HG03135 (cell line): ENCODE results near the gene CCDC146.
A peak's percentile ranks its signal among the peaks of the same experiment; 100 is the strongest.
"Not testable (repeated sequence)": the region's sequence is repeated elsewhere in the genome, so short reads cannot be mapped to it uniquely, and the experiment has no call there.

Source experiments
- ATAC-seq: cut with Tn5 transposase; IDR thresholded peaks from one replicate; pipeline ENCODE4 v1.9.1; 2021; ENCODE audit warnings: mild to moderate bottlenecking, moderate library complexity; ENCODE audit not compliant: unreplicated experiment

CCDC146 gene

GRCh38 chr7:77121860-77122681, at the start of gene CCDC146:
Gene CCDC146, plus strand, starts transcription at chr7:77122615. Its CDS starts 45,054 bp downstream, at chr7:77167669.
- peak; percentile 98 for ATAC-seq

GRCh38 chr7:77074786-77075396, 47.5 kb upstream of the CCDC146 start:
- ATAC-seq: not testable (repeated sequence)

DNA sequence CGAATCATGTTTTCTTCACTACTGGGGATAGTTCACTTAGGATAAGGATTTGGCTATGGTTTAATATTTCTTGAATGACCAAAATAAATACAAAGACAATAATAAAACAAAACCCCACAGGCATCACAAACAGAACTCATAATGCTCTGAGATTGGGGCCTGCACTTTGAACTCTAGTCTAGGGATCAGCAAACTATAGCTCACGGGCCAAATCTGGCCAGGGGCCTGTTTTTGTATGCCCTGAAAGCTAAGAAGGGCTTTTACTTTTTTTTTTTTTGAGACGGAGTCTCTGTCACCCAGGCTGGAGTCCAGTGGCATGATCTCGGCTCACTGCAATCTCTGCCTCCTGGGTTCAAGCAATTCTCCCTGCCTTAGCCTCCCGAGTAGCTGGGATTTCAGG, 45.4 kb upstream of the CCDC146 start:
- ATAC-seq: not testable (repeated sequence)

DNA sequence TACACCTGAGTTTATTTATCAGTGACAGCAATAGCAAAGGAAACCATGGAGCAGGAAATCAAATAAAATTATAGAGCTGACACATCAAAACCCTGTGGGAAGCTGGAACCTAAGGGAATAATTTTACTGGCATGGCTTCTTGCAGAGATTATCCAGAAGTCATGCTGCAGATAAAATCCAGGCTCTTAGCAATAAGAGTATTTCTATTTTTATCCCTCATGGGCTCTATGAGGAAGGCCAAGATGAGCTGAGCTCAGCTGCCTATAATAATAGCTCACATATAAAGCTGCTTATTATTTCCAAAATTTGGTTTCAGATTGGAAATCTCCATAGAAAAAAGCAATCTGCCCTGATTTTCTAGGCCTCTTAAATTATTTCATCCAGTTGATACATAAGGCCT, 43.3 kb upstream of the CCDC146 start:
- not testable (repeated sequence) for ATAC-seq

GRCh38 chr7:77079624-77080023, 42.8 kb upstream of the CCDC146 start:
- ATAC-seq: not testable (repeated sequence)

DNA sequence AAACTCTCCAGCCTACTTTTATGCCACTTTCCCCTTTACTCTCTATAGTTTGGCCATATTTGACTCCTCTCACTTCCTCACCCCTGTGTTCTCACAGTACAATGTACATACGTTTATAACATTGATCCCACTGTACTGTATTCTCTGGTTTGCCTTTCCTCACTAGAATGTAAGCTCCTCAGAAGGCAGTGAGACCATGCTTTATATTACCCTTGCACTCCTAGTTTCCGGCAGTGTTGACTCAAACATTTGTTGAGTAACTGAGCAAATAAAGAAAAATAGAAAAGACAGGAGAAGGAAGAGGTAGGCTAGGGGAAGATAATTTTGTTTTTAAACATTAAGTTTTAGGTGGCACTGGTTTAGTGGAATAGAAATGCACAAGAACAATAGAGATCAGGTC, 42.2 kb upstream of the CCDC146 start:
- ATAC-seq: not testable (repeated sequence)

GRCh38 chr7:77082192-77082591, 40.2 kb upstream of the CCDC146 start:
- not testable (repeated sequence) for ATAC-seq

DNA sequence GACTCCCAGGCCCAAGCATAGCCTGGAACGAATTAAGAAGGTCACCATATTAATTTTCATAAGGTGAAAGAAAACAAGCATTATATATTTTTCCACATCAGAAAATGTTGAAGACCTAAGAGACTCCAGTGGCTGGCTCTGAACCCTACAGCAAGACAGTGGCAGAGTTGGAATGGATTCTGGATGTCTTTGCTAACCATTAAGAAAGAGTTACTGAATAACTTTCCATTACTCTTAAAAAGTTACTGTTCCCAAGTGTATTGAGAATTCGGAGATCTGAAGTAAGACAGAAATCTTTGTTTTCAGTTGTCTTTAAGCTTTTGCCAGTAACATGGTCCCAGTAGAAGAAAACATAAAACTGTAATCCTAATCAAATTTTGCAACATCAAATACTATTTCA, 30.1 kb upstream of the CCDC146 start:
- not testable (repeated sequence) for ATAC-seq

DNA sequence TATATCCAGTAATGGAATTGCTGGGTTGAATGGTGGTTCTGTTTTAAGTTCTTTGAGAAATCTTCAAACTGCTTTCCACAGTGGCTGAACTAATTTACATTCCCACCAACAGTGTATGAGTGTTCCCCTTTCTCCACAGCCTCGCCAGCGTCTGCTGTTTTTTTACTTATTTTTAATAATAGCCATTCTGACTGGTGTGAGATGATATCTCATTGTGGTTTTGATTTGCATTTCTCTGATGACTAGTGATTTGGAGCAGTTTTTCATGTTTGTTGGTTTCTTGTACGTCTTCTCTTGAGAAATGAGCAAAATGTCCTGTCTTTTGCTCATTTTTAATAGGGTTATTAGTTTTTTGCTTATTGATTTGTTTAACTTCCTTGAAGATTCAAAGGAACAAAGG, 21.9 kb upstream of the CCDC146 start:
- ATAC-seq: not testable (repeated sequence)

- ATAC-seq: not testable (repeated sequence)
These were observed 21.2 kb upstream of the CCDC146 start for GRCh38 chr7:77101187-77101586.

DNA sequence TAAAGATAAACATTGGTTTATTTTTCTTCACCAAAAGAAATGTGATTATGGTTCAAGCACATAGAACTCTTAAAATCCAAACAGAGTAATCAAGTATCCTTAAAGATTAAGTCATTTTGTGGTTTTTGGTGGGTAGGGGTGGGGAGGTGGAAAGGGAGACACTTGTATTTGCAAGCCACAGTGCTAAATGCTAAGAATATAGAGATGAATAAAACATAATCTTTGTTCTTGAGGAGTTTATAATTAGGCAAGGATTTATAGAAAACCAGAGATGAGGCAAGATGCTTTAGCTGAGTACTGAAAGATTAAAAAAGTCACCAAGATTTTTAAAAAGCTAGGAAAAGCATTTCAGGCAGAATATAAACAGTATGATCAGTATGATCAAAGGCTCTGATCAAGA, 19.7 kb upstream of the CCDC146 start:
- ATAC-seq: not testable (repeated sequence)

DNA sequence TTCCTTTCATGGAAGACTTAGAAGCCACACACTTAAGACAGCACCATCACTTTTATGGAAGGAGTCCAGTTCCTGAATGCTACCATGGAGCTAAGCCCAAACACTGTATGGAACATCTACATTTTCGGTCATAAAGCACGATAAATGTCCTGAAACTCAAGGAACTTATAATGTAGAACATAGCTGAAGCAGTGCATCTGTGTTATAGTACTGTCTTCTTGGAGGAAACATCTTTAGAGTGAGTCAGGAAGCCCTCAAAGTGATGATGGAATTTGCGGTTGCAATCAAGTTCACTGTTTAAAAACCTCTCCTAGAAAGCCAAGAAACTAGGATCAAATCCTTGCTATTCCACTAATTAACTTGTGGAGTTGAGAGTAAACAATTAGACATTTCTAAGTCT, 16.5 kb upstream of the CCDC146 start:
- not testable (repeated sequence) for ATAC-seq

GRCh38 chr7:77107659-77108058, 14.8 kb upstream of the CCDC146 start:
- ATAC-seq: not testable (repeated sequence)

DNA sequence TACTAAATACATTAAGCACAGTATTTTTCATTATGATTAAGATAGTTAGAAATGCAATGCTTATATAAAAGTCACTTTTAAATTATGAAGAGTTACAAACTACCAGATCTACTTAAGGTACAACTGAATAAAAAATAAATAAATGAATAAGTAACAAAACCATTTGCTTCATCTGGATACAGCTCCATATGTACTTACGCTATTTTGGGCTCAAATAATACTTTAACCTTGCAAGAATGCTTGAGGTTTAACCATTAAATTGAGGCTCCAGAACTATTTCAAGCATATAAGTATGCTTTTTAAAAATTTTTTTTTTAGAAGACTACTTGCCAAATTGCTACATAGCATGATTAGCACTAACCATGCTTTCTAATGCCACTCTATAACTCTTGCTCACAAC, 14.1 kb upstream of the CCDC146 start:
- not testable (repeated sequence) for ATAC-seq

DNA sequence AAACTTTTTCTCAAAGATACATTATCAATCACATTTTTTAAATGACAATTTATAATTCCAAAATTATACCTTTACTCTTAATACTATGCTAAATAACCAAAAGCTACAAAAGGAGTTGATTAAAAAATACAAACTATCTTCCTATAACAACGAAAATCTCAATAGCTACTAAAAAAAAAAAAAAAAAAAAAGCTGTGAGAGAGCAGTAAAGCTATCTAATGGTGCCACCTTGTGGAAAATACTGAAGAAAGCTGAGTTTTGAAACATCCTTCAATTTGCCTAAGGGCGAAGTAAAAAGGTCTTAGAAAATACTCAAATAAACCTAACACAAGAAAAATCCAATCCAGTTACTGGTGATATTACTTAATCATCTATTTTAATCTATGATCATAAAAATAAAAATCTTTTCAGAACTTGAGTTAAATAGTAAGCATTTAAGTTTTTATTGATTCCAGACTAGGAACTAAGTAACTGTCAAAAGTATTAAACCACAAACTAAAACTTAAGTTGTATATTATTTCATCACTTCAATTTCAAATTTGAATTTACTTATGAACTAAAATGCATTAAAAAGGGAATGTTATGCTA, 9.6 kb upstream of the CCDC146 start:
- not testable (repeated sequence) for ATAC-seq

GRCh38 chr7:77125486-77125885, 3.1 kb downstream of the CCDC146 start:
- ATAC-seq: not testable (repeated sequence)

GRCh38 chr7:77127009-77127408, 4.6 kb downstream of the CCDC146 start:
- not testable (repeated sequence) for ATAC-seq

DNA sequence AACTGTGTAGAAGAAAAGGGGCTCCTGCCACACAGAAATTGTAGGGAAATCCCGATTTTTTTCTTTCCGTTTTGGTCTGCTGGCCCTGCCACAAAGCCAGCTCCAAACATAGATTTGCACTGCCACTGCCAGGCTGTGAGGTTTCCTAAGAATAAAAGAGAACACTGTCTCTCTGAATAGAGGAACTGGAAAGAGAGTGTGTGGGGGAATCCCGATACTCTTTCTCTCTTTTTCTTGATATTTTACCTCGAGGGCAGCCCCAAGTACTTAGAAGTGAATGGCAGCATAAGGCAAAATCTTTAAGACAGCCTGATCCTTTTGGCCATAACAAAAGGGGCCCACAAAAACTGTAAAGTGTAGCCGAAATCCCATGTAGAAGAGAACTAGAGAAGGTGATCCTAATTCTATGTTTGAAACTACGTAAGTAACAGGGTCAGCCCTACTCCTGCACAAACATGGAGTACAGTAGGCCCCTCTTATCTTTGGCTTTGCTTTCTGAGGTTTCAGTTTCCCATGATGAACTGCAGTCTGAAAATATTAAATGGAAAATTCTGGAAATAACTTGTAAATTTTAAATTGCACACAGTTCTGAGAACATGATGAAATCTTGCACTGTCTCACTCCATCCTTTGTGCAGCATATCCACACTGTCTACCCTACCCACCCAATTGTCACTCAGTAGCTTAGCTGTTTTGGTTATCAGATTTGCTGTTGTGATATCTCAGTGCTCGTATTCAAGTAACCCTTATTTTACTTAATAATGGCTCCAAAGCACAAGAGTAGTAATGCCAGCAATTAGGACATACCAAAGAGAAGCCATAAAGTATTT, 6.4 kb downstream of the CCDC146 start:
- ATAC-seq: peak; percentile 68

DNA sequence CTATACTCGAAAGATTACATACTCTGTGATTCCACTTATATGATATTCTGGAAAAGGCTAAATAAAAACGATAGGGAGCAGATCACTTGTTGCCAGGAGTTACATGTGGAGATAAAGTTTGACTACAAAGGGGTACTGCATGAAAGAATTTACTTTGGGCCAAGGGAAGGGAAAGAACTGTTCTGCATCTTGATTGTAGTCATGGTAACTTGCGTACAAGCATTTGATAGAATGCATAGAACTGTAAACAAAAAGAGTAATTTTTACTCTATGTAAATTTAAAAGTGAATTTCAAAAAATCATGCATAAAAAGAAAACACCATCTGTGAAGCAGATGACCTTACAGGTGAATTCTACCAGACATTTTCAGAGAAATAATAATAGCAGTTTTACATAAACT, 9.4 kb downstream of the CCDC146 start:
- not testable (repeated sequence) for ATAC-seq

GRCh38 chr7:77138668-77139067, 16.3 kb downstream of the CCDC146 start:
- ATAC-seq: not testable (repeated sequence)

- ATAC-seq: not testable (repeated sequence)
These were observed 17.9 kb downstream of the CCDC146 start for GRCh38 chr7:77140291-77140690.
